GM19025 (cell line): Measurements from ENCODE around the gene FUZ.
A peak's percentile ranks its signal among the peaks of the same experiment; 100 is the strongest.

Experiments used
- ATAC-seq: cut with Tn5 transposase; IDR thresholded peaks from one replicate; pipeline ENCODE4 v1.9.1; 2021; ENCODE audit warnings: mild to moderate bottlenecking, low read depth, moderate library complexity; ENCODE audit not compliant: unreplicated experiment

Gene FUZ

GRCh38 chr19:49812997-49813861 lies at the start of gene FUZ:
FUZ (minus strand) TSS chr19:49813292; CDS start chr19:49813106, 186 bp downstream.
- ATAC-seq: peak; percentile 48

- ATAC-seq: no peak
Observed at GRCh38 chr19:49862391-49863253, 49.5 kb upstream of the FUZ start.

GRCh38 chr19:49861541-49862378 lies 48.7 kb upstream of the FUZ start:
- ATAC-seq: no peak

GRCh38 chr19:49861107-49861506 lies 48.0 kb upstream of the FUZ start:
- ATAC-seq: no peak

- ATAC-seq: no peak
Observed at GRCh38 chr19:49860336-49861102, 47.4 kb upstream of the FUZ start.

GRCh38 chr19:49859682-49860335 lies 46.7 kb upstream of the FUZ start:
- ATAC-seq: no peak

GRCh38 chr19:49858088-49858985 lies 45.2 kb upstream of the FUZ start:
- no peak for ATAC-seq

- ATAC-seq: no peak
Observed at GRCh38 chr19:49857838-49858087, 44.7 kb upstream of the FUZ start.

GRCh38 chr19:49857061-49857837 lies 44.2 kb upstream of the FUZ start:
- no peak for ATAC-seq

- no peak for ATAC-seq
Observed at GRCh38 chr19:49856574-49857021, 43.5 kb upstream of the FUZ start.

GRCh38 chr19:49855676-49856573 lies 42.8 kb upstream of the FUZ start:
- no peak for ATAC-seq

GRCh38 chr19:49855277-49855675 lies 42.2 kb upstream of the FUZ start:
- ATAC-seq: no peak

- no peak for ATAC-seq
Observed at GRCh38 chr19:49854378-49855263, 41.5 kb upstream of the FUZ start.

GRCh38 chr19:49853852-49854377 lies 40.8 kb upstream of the FUZ start:
- no peak for ATAC-seq

GRCh38 chr19:49852631-49853126 lies 39.6 kb upstream of the FUZ start:
- ATAC-seq: no peak
